Measurements from ENCODE around the gene MAPK11. TPM values are rescaled to one million over a fixed set of nuclear protein-coding genes. Genes with fewer than 3 reads are reported as not detected.
A peak's percentile ranks its signal among the peaks of the same experiment; 100 is the strongest.

MAPK11 gene
- polyA plus RNA-seq, 4 donors, result 6.0 to 9.7 (median 7.9) TPM

- no peak for DNase-seq (ENCODE audit: low read depth in 4 of 4, low spot score in 3 of 4)
These were observed 19.4 kb downstream of the MAPK11 start, which contains the start of gene HDAC10 for GRCh38 chr22:50250555-50251476. Gene HDAC10, minus strand, starts transcription at chr22:50251265. Its CDS starts 233 bp downstream, at chr22:50251032.

DNA sequence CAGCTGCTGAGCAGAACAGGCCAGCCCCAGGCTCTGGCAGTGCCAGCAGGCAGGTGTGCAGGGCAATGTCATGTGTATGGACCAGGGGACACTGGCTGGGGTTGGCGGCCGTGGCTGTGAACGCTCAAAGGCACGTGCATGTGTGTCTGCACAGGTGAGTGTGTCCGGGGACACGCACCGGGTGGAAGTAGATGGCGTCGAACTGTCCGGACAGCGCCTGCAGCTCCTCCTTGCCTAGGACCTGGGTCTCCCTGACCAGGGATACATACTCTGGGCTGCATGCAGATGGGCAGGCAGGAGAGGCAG is 20.0 kb downstream of the MAPK11 start:
- no peak for DNase-seq (ENCODE audit: low read depth in 4 of 4, low spot score in 3 of 4)

GRCh38 chr22:50249341-50250248 is 20.6 kb downstream of the MAPK11 start:
- DNase-seq (ENCODE audit: low read depth in 4 of 4, low spot score in 3 of 4), result no peak

- DNase-seq (ENCODE audit: low read depth in 4 of 4, low spot score in 3 of 4), result no peak
These were observed 21.7 kb downstream of the MAPK11 start for GRCh38 chr22:50248196-50249081.

DNA sequence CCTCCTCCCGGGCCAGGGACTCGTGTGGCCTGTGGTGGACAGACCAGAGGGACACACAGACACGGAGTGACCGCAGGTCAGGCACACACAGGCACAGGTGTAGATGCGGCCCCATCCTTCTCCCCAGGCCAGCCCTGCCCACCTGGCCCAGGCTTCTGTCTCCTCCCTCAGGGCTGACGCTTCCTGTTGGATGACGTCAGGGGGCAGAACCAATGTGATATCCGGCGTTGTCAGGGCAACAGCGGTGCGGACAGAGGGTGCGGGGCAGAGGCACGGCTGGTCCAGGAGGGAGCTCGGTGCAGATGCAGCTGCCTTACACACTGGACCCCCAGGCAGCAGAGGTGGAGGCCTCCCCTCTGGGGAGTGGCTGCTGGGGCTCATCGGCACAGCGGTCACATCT is 22.4 kb downstream of the MAPK11 start:
- DNase-seq (ENCODE audit: low read depth in 4 of 4, low spot score in 3 of 4), result no peak

GRCh38 chr22:50246242-50247175 is 23.7 kb downstream of the MAPK11 start:
- DNase-seq (ENCODE audit: low read depth in 4 of 4, low spot score in 3 of 4), result no peak

GRCh38 chr22:50245214-50246072 is 24.7 kb downstream of the MAPK11 start:
- DNase-seq (ENCODE audit: low read depth in 4 of 4, low spot score in 3 of 4), result no peak

DNA sequence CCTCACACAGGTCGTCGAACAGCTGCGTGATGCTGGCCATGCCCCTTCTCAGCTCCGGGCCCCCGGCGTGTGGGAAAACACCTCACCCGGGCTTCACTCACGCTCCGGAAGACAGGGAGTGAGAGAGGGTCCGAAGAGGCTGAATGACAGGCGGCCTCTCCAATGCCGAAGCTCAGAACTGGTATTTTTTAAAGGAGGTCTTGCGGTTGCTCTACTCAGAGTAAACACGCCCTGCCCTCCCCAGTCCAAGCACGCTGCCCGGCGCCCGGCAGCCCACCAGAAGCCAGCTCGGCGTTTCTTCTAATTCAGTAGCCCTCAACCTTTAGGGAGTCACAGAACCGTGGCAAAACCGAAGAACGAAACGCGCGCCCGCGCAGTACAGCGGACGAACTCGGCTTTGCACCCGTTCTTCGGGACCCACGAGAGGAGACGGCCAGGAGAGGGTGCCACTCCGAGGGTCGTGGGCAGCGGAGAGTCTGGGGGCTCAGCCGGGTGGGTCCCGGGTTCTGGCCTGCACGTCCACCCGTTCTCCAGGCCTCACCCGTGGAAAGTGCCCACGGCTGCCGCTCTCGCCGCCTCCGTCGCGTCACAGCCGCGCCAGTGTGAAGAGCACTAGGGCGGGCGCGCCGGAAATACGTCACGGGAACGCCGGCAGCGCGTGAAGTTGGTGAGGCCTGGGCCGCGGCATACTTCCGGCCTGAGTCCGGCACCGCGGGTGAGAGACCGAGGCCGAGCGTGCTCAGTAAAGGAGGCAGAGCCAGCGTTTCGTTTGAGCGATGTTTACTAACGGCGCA is 25.6 kb downstream of the MAPK11 start, which contains the start of gene TUBGCP6:
Gene TUBGCP6 (minus strand): TSS at position 604 of the 794 bp plus-strand sequence. CDS start 564 bp downstream, at position 40.
- DNase-seq (ENCODE audit: low read depth in 4 of 4, low spot score in 3 of 4), result peak; percentile 79 to 89 (median 84)

DNA sequence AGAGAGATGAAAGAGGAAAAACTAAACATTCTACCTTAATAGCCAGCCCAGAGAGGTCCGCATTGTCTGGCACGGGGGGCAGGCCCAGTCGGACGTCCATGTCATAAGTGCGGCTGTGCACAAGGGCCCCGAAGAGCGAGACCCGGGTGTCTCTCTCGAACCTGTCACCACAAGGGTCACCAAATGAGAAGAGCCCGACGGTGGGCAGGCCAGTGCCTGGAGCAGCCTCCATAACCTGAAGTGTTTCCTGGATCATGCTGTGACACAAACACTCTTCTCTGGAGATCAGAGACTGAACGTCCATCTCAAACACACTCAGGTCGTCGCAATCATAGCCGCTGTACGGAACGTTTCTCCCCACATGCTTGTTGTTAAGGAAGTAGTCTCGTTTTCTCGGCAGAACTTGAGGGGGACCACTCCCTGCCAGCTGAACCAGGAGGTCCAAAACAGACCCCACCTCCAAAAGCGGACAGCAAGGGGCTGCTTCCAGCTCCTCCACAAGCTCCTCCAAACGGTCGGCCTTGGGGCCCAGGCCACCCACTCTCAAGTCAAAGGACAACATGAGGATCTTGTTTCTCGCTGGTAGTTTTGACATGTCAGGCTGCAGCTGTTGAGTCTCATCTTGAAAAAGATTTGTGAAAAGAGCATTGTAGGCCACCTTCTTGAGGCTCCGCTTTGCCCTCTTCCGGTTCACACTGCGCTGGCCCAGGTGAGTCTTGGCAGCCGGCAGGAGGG is 26.3 kb downstream of the MAPK11 start:
- DNase-seq (ENCODE audit: low read depth in 4 of 4, low spot score in 3 of 4), result no peak

GRCh38 chr22:50242406-50242949 is 27.7 kb downstream of the MAPK11 start:
- DNase-seq (ENCODE audit: low read depth in 4 of 4, low spot score in 3 of 4), result no peak

GRCh38 chr22:50238755-50239154 is 31.4 kb downstream of the MAPK11 start:
- DNase-seq (ENCODE audit: low read depth in 4 of 4, low spot score in 3 of 4), result no peak

DNA sequence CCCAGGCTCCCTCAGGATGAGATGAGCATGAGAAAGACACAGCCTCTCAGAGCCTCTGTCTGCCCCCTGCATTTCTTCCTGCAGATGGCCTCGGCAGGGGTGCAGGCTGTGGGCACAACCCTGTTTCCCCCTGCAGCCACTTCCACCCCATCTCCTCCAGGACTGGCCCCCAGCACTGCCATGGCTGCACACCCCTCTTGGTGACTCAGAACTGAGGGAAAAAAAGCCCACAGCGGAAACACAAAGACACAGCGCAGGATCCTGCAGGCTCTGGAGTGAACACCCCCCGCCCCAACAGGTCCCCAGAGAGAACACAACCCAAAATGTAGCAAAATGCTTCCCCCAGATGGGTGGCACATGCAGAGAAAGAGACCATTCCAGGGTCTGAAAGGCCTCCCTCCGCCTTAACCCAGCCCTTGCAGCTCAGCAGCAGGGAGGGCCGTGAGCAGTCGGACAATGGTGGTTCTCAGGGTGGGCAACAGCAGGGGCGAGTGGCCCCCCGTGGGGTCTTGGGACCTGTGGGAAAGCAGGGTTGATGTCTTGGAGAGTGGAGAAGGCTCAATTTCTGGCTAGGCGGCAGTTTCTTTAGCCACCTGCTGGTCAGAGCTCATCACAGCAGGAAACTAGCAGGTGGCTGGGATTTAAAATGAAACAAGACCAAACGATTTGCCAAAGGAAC is 33.3 kb downstream of the MAPK11 start:
- DNase-seq (ENCODE audit: low read depth in 4 of 4, low spot score in 3 of 4), result no peak

DNA sequence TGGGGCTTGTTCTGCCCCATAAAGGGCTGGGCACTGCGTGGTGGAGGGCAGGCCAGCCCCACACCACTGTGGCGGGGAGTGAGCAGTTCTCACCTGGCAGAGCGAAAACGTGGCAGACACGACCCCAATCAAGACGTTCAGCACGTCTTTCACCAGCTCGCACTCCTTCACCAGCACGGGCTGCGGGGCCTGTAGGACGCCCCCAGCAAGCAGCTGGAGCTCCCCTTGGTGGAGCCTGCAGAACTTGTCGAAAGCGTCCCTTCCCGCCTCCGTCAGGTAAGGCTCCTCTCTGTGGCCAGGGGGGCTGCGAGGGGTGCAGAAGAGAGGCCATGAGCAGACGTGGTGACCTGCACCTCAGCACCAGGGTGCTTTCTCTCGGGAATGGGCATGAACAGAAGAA is 37.0 kb downstream of the MAPK11 start:
- DNase-seq (ENCODE audit: low read depth in 4 of 4, low spot score in 3 of 4), result no peak

- DNase-seq (ENCODE audit: low read depth in 4 of 4, low spot score in 3 of 4), result no peak
These were observed 37.6 kb downstream of the MAPK11 start for GRCh38 chr22:50232481-50233151.

DNA sequence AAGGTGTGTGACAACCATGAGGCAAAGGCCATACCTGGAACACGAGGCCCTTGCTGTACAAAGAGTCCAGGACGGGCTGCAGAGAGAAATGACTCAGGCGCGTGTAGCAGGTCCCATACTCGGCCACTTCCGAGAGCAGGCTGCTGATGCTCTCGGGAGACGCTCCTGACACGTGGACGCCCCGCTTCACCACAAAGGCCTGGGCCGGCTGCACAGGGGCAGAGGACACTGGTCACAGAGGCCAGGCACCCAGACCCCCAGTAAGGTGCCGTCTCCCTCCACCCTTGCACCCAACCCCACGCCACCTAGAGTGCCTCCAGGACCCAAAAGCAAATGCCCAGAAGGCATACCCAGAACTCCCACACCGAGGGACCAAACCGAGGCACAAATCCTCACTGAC is 40.8 kb downstream of the MAPK11 start:
- no peak for DNase-seq (ENCODE audit: low read depth in 4 of 4, low spot score in 3 of 4)

All from left renal pelvis (tissue), 4 donors.